Suppressor macrophage treated with lipopolysaccharide for 4 hours (primary cell): Measurements from ENCODE around the gene RPP25L.
A peak's percentile ranks its signal among the peaks of the same experiment; 100 is the strongest.

Experiments used
- DNase-seq: peaks from one replicate; pipeline ENCODE4 v3.0.0-alpha.2; 2020

RPP25L gene

GRCh38 chr9:34582787-34583186 lies 29.1 kb downstream of the RPP25L start:
- DNase-seq: no peak

- DNase-seq: no peak
Measured at GRCh38 chr9:34581318-34581717, 30.6 kb downstream of the RPP25L start.

- no peak for DNase-seq
Measured at GRCh38 chr9:34580358-34580757, 31.5 kb downstream of the RPP25L start.

GRCh38 chr9:34579808-34580163 lies 32.1 kb downstream of the RPP25L start:
- no peak for DNase-seq

- DNase-seq: no peak
Measured at GRCh38 chr9:34579104-34579807, 32.6 kb downstream of the RPP25L start.

- peak; percentile 16 for DNase-seq
Measured at GRCh38 chr9:34578241-34579103, 33.4 kb downstream of the RPP25L start.

GRCh38 chr9:34577400-34578240 lies 34.3 kb downstream of the RPP25L start:
- DNase-seq: no peak

GRCh38 chr9:34576597-34577399 lies 35.1 kb downstream of the RPP25L start:
- no peak for DNase-seq

- DNase-seq: no peak
Measured at GRCh38 chr9:34575862-34576596, 35.9 kb downstream of the RPP25L start.

GRCh38 chr9:34575241-34575640 lies 36.7 kb downstream of the RPP25L start:
- DNase-seq: no peak

- no peak for DNase-seq
Measured at GRCh38 chr9:34574571-34574970, 37.3 kb downstream of the RPP25L start.

- DNase-seq: no peak
Measured at GRCh38 chr9:34573599-34574325, 38.1 kb downstream of the RPP25L start.

GRCh38 chr9:34572628-34573027 lies 39.3 kb downstream of the RPP25L start:
- DNase-seq: peak; percentile 50

- peak; percentile 55 for DNase-seq
Measured at GRCh38 chr9:34572092-34572491, 39.8 kb downstream of the RPP25L start.

- DNase-seq: no peak
Measured at GRCh38 chr9:34571481-34571810, 40.5 kb downstream of the RPP25L start.

GRCh38 chr9:34570809-34571480 lies 41.0 kb downstream of the RPP25L start:
- no peak for DNase-seq

- no peak for DNase-seq
Measured at GRCh38 chr9:34570376-34570775, 41.5 kb downstream of the RPP25L start.

- no peak for DNase-seq
Measured at GRCh38 chr9:34568774-34569173, 43.1 kb downstream of the RPP25L start.

- DNase-seq: no peak
Measured at GRCh38 chr9:34568133-34568532, 43.8 kb downstream of the RPP25L start.

- DNase-seq: no peak
Measured at GRCh38 chr9:34566972-34567371, 44.9 kb downstream of the RPP25L start.

- DNase-seq: no peak
Measured at GRCh38 chr9:34566322-34566721, 45.6 kb downstream of the RPP25L start.
